GDM1 (cell line): Measurements from ENCODE around the gene RNU7-1.

Experiments
- DNase-seq: peaks from one replicate; lab custom pipeline; 2025; lab: John Stamatoyannopoulos, UW

Gene RNU7-1

DNA sequence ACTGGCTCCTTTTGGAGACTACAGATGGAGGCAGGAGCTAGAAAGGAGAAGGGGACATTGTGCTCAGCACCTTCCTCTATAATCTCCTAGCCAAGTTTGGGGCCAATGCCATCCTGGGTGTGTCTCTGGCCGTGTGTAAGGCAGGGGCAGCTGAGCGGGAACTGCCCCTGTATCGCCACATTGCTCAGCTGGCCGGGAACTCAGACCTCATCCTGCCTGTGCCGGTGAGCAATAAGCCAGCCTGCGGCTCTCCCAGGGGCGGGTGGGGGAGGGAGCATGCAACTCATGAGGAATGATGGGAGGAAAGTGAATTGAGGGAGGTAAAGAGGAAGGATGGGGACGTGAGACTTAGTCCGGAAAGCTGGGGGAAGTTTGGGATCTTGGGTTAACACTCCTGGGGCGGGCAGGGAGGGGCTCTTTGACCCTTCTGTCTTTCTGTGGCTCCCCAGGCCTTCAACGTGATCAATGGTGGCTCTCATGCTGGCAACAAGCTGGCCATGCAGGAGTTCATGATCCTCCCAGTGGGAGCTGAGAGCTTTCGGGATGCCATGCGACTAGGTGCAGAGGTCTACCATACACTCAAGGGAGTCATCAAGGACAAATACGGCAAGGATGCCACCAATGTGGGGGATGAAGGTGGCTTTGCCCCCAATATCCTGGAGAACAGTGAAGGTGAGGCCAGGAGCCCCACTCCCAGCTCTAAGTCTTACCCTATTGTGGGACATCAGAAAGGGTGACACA, 26.0 kb upstream of the RNU7-1 start:
- DNase-seq = no peak

GRCh38 chr12:6919588-6919987, 24.0 kb upstream of the RNU7-1 start:
- no peak for DNase-seq

GRCh38 chr12:6921539-6921938, 22.1 kb upstream of the RNU7-1 start:
- no peak for DNase-seq

- no peak for DNase-seq
Observed at GRCh38 chr12:6921996-6922946, 21.3 kb upstream of the RNU7-1 start.

DNA sequence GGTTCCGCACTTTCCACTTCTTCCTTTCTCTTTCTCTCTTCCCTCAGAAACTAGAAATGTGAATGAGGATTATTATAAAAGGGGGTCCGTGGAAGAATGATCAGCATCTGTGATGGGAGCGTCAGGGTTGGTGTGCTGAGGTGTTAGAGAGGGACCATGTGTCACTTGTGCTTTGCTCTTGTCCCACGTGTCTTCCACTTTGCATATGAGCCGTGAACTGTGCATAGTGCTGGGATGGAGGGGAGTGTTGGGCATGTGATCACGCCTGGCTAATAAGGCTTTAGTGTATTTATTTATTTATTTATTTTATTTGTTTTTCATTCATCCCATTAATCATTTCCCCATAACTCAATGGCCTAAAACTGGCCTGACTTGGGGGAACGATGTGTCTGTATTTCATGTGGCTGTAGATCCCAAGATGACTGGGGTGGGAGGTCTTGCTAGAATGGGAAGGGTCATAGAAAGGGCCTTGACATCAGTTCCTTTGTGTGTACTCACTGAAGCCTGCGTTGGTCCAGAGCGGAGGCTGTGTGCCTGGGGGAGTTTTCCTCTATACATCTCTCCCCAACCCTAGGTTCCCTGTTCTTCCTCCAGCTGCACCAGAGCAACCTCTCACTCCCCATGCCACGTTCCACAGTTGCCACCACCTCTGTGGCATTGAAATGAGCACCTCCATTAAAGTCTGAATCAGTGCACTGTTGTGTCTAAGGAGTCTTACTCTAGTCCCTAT, 20.4 kb upstream of the RNU7-1 start:
- no peak for DNase-seq

DNA sequence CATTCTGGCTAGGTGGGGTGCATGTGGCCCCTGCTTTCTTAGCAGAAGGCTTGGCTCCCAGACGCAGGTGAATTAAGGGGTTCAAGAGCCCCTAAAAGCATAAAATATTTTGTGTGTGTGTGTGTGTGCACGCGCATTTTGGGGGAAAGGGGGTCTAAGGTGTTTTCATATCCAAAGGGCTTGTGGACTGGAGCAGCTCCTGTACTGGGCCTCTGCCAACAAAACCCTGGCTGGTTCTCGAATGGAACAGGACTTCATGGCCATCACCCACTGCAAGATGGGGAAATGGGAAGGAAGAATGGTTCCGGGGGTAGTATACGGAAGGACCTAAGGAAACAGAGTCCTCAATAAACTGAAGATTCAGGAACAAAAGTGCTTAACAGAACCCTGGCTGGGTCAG, 19.8 kb upstream of the RNU7-1 start:
- no peak for DNase-seq

- no peak for DNase-seq
Observed at GRCh38 chr12:6925239-6925539, 18.4 kb upstream of the RNU7-1 start.

DNA sequence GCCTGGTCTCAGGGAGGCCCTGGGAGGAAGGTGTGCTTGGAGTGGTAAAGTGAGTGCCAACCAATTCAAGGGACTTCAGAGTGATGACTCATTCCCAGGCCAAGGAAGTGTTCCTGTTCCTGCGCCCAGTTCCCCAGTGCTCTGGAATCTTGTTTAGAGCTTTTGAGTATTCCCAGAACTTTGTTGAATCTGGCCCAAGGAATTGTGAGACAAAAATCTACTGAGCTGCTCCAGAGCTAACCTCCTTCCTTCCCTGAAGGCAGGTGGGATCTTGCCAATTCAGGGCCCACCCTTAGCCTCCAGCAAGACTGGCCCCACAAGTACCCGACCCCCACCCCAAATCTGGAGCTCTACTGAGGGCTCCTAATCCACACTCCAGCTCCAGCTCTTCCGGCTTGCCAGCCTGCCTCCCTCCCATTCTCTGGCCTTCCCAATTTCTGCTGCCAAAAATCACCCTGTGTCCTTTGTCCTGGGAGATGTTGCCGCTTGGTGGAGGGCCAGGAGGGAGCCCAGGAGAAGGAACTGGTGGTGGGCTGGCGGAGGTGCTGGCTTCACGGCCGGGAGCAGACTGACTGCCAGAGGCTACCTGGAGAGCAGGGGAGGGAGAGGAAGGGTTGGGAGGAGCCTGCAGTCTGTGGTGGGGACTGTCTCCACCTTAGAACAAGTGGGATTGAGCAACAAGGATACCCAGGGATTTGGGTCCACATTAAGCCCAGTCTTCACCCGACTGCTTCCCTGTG, 17.9 kb upstream of the RNU7-1 start:
- DNase-seq = no peak

GRCh38 chr12:6927379-6928021, 16.1 kb upstream of the RNU7-1 start, which contains the start of gene ATN1:
TSS of gene ATN1 (plus strand) at chr12:6927959. CDS start at chr12:6934002, 6,043 bp downstream.
- peak; percentile 61 for DNase-seq

DNA sequence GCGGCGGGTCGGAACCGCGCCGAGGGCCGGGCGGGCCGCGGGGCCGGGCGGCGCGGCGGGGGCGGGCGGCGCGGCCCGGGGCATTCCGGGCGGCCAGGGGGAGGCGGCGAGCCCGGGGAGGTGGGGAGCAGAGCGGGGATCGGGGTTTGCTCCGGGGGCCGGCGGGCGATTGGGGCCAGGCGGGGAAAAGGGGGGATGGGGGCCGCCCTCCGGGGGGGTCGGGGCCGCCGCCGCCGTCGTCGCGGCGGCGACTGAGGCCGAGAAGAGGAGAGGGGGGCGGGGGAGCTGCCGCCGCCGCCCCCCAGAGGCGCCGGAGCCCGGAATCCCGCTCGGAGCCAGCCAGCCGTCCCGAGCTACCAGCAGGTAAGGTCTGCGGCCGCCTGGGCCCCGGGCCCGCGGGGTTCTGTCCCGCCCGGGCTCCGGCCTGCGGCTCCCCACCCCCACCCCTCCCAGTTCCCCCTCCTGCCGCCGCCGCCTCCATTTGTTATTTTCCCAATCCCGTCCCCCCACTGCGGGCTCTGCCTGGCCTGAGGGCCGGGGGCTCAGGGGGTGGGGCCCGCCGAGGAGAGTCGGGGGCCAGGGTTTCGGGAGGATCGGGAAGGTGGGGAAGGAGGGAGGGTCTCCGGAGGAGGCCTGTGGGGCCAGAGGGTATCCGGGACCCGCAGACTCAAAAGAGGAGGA, 15.5 kb upstream of the RNU7-1 start:
- no peak for DNase-seq

DNA sequence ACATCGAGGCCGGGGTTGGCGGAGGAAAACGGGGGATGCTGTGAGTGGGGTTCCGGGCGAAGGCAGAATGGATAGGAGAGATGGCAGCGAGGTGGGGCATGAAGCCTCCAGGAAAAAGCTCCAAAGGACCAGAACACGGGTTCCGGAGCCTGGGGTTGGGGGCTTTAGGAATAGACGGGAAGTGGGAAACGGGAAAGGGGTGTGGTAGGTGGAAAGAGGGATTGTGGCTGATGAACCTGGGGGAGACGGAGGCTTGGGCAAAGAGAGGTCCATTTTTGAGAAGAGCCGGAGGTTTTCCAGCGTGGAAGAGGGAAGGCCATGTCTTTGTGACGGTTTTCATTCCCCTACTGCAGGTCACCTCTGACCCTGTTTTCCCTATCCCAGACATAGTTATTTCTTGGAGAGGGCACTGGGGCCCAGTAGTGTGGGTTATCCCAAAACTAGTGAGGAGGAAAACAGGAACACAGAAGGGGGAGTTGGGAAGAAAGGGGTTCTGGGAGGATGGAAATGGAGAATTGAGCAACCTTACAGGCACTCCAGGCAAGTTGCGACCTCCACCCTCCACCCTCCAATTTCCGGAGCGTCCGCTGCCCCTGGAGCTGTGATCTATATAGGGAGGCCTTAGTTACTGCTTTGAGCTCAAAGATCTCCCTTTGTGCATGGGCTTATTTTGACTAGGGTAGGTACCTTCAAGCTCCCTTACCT, 14.8 kb upstream of the RNU7-1 start:
- no peak for DNase-seq

- no peak for DNase-seq
Observed at GRCh38 chr12:6929466-6930452, 13.9 kb upstream of the RNU7-1 start.

DNA sequence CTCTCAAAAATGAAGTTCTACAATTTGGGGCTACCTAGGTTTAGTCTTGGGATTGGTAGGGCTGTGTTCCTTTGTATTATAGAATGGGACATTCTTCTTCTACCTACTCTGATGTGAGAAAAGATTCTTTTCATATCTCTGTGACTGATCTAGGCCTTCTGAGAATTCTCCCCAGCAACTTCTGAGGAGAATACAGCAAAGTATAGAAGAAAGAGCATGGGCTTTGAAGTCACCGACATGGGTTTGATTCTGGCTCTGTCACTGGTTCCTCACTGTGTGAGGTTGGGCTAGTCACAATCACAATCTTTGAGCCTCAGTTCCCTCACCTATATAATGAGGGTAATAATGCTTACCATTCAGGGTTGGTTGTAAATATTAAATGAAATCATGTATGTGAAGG, 10.8 kb upstream of the RNU7-1 start:
- DNase-seq = no peak

DNA sequence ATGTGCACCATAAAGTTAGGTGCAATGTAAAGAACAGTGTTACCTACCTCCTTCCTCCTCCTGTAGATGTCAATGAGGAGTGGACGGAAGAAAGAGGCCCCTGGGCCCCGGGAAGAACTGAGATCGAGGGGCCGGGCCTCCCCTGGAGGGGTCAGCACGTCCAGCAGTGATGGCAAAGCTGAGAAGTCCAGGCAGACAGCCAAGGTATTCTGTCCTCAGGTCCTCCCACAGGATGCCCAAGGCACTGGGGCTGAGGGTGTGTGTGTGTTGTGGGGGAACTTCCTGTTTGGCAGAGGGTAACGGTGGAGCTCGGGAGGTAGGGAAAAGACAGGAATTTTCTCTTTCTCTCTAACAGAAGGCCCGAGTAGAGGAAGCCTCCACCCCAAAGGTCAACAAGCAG, 9.5 kb upstream of the RNU7-1 start:
- no peak for DNase-seq

GRCh38 chr12:6935371-6936193, 8.0 kb upstream of the RNU7-1 start:
- DNase-seq = no peak

GRCh38 chr12:6936194-6936635, 7.4 kb upstream of the RNU7-1 start:
- DNase-seq = no peak

GRCh38 chr12:6936636-6937480, 6.8 kb upstream of the RNU7-1 start:
- no peak for DNase-seq
